ENCODE measurements around the gene CYB561D2. TPM values are rescaled to one million over a fixed set of nuclear protein-coding genes. Genes with fewer than 3 reads are reported as not detected.

The CYB561D2 gene
- total and polyA plus RNA-seq, 2 of the 13 experiments (the other 11 are each of a cell fraction or from before 2014, with no cell fraction given): 11.1 to 17.2 TPM

DNA sequence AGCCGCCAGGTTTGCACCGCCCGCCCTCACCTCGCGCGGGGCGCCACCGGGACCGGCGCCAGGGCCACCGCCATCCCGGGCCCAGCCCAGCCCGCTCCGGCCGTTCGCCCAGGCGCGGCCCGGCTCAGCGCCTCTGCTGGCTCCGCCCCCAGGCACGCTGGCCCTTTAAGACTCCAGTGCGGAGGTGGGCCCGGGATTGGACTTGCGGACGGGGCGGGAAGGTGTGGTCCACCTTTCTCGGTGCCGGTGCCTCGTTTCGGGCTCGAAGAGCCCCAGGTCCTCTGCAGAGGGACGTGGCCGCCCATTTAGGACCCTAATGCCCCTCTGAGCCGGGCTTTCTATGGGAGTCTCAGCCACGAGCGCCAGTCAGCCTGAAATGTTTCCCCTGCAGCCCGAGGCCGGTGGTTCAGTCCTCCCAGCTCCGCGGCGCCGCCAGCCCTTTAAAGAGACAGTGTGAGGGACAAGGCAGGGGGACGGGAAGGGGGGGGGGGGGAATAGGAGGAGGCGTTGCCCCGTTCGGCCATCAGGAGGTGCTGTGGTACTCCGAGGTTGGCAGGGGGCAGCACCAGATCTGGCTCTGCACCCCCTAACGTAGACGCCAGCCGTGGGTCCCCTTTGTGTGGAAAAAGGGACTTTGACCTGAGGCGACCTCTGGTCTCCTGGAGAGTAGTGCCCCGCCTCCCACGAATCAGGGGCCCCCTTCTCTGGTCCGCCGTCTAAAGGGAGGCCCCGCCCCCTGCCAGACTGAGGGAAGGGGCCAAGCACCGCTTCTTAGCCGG lies 29.1 kb upstream of the CYB561D2 start (continued):
- no peak for TF ChIP-seq MLLT10 (CRISPR knock-in tag; IDR thresholded peaks at IDR 0.05)
- TF ChIP-seq DMAP1 (CRISPR knock-in tag; IDR thresholded peaks at IDR 0.05): peak; percentile 39; the same call in 1 of the 2 replicates
- TF ChIP-seq, protein P1, sequence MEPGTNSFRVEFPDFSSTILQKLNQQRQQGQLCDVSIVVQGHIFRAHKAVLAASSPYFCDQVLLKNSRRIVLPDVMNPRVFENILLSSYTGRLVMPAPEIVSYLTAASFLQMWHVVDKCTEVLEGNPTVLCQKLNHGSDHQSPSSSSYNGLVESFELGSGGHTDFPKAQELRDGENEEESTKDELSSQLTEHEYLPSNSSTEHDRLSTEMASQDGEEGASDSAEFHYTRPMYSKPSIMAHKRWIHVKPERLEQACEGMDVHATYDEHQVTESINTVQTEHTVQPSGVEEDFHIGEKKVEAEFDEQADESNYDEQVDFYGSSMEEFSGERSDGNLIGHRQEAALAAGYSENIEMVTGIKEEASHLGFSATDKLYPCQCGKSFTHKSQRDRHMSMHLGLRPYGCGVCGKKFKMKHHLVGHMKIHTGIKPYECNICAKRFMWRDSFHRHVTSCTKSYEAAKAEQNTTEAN (CRISPR knock-in tag; conservative IDR thresholded peaks at IDR 0.05): no peak
- TF ChIP-seq ZFP82 (CRISPR knock-in tag; IDR thresholded peaks at IDR 0.05; ENCODE audit: borderline replicate concordance): no peak
- no peak for TF ChIP-seq ZNF607 (CRISPR knock-in tag; IDR thresholded peaks at IDR 0.05; ENCODE audit: borderline replicate concordance)
- TF ChIP-seq ZFP36L1 (CRISPR knock-in tag; IDR thresholded peaks at IDR 0.05): no peak
- no peak for TF ChIP-seq ZNF782 (CRISPR knock-in tag; IDR thresholded peaks at IDR 0.05; ENCODE audit: borderline replicate concordance)
- no peak for TF ChIP-seq ZNF672 (CRISPR knock-in tag; IDR thresholded peaks at IDR 0.05)
- TF ChIP-seq MAFG (CRISPR knock-in tag; IDR thresholded peaks at IDR 0.05): no peak
- TF ChIP-seq, protein P2, sequence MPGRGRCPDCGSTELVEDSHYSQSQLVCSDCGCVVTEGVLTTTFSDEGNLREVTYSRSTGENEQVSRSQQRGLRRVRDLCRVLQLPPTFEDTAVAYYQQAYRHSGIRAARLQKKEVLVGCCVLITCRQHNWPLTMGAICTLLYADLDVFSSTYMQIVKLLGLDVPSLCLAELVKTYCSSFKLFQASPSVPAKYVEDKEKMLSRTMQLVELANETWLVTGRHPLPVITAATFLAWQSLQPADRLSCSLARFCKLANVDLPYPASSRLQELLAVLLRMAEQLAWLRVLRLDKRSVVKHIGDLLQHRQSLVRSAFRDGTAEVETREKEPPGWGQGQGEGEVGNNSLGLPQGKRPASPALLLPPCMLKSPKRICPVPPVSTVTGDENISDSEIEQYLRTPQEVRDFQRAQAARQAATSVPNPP (CRISPR knock-in tag; IDR thresholded peaks at IDR 0.05): 0 out of 2 replicates have a peak, but pooled peaks have one; percentile 3
- TF ChIP-seq ZNF768 (CRISPR knock-in tag; IDR thresholded peaks at IDR 0.05): peak; percentile 25; the same call in 1 of the 2 replicates
- TF ChIP-seq IKZF1 (IDR thresholded peaks at IDR 0.05): no peak
- 0 out of 2 replicates have a peak, but pooled peaks have one; percentile 12 for TF ChIP-seq KDM4B (CRISPR knock-in tag; IDR thresholded peaks at IDR 0.05)
- no peak for TF ChIP-seq CENPX (CRISPR knock-in tag; IDR thresholded peaks at IDR 0.05)
- TF ChIP-seq BRD4 (CRISPR knock-in tag; IDR thresholded peaks at IDR 0.05): no peak
- peak; percentile 17; the same call in 1 of the 2 replicates for TF ChIP-seq MEIS1 (CRISPR knock-in tag; IDR thresholded peaks at IDR 0.05; ENCODE audit: borderline replicate concordance)
- TF ChIP-seq NBN (conservative IDR thresholded peaks at IDR 0.05): no peak
- TF ChIP-seq, protein P3, sequence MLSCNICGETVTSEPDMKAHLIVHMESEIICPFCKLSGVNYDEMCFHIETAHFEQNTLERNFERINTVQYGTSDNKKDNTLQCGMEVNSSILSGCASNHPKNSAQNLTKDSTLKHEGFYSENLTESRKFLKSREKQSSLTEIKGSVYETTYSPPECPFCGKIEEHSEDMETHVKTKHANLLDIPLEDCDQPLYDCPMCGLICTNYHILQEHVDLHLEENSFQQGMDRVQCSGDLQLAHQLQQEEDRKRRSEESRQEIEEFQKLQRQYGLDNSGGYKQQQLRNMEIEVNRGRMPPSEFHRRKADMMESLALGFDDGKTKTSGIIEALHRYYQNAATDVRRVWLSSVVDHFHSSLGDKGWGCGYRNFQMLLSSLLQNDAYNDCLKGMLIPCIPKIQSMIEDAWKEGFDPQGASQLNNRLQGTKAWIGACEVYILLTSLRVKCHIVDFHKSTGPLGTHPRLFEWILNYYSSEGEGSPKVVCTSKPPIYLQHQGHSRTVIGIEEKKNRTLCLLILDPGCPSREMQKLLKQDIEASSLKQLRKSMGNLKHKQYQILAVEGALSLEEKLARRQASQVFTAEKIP (CRISPR knock-in tag; IDR thresholded peaks at IDR 0.05; ENCODE audit: borderline replicate concordance): no peak
- TF ChIP-seq, protein P4, sequence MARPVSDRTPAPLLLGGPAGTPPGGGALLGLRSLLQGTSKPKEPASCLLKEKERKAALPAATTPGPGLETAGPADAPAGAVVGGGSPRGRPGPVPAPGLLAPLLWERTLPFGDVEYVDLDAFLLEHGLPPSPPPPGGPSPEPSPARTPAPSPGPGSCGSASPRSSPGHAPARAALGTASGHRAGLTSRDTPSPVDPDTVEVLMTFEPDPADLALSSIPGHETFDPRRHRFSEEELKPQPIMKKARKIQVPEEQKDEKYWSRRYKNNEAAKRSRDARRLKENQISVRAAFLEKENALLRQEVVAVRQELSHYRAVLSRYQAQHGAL (CRISPR knock-in tag; IDR thresholded peaks at IDR 0.05; ENCODE audit: not compliant biosample characterization): no peak
- no peak for TF ChIP-seq DNMT3B (CRISPR knock-in tag; conservative IDR thresholded peaks at IDR 0.05)
- TF ChIP-seq, protein P5, sequence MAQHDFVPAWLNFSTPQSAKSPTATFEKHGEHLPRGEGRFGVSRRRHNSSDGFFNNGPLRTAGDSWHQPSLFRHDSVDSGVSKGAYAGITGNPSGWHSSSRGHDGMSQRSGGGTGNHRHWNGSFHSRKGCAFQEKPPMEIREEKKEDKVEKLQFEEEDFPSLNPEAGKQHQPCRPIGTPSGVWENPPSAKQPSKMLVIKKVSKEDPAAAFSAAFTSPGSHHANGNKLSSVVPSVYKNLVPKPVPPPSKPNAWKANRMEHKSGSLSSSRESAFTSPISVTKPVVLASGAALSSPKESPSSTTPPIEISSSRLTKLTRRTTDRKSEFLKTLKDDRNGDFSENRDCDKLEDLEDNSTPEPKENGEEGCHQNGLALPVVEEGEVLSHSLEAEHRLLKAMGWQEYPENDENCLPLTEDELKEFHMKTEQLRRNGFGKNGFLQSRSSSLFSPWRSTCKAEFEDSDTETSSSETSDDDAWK (CRISPR knock-in tag; IDR thresholded peaks at IDR 0.05): no peak
- TF ChIP-seq, protein P6, sequence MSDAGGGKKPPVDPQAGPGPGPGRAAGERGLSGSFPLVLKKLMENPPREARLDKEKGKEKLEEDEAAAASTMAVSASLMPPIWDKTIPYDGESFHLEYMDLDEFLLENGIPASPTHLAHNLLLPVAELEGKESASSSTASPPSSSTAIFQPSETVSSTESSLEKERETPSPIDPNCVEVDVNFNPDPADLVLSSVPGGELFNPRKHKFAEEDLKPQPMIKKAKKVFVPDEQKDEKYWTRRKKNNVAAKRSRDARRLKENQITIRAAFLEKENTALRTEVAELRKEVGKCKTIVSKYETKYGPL (CRISPR knock-in tag; IDR thresholded peaks at IDR 0.05): no peak
- TF ChIP-seq ZNF501 (CRISPR knock-in tag; IDR thresholded peaks at IDR 0.05): no peak
- no peak for TF ChIP-seq HMGA1 (CRISPR knock-in tag; conservative IDR thresholded peaks at IDR 0.05)
- peak; percentile 49; the same call in 1 of the 2 replicates for TF ChIP-seq BCL6 (CRISPR knock-in tag; IDR thresholded peaks at IDR 0.05)
